Measurements from ENCODE around the gene IPO5.
"Not testable (repeated sequence)": the region's sequence is repeated elsewhere in the genome, so short reads cannot be mapped to it uniquely, and the experiment has no call there.

IPO5 gene

GRCh38 chr13:98019186-98019585 lies 65.7 kb downstream of the IPO5 start:
- DNase-seq: no peak

DNA sequence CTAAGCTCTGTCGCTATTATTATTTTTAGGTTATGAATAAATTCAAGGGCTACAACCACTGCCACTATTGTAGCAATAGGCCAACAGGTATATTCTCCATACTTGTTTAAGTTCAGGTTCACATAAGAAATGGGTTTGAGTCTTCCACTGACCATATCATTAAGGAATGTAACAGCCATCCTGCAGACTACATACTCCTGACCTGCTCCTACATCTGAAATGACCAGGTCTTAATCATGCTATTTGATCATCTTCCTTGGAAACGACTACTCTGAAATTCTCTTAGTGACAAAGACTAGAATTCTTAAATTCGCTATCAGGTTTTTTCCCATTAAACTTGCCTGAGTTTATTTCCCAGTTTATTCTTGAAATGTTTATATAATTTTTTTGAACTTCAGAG lies 66.8 kb downstream of the IPO5 start:
- DNase-seq: no peak

- DNase-seq: no peak
Observed at GRCh38 chr13:98022210-98022609, 68.7 kb downstream of the IPO5 start.

GRCh38 chr13:98025480-98026025 lies 72.1 kb downstream of the IPO5 start:
- DNase-seq: no peak

DNA sequence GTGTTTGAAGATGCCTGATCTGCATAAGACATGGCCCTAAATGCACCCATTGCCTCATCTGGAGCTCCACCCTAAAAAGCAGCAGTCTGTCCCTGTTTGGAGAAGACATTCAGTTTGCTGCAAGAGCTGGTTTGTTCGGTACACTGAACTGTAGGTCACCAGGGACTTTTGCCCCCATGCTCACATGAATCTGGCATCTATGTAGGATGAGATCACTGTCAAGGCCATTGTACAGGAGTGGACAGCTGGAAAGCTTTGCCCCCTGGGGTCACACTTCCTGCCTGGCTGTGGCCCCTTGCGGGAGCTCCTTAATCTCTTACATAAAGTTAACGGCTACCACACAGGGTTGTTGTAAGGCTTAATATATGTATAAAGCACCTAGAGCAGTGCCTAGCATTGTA lies 73.0 kb downstream of the IPO5 start:
- DNase-seq: no peak

DNA sequence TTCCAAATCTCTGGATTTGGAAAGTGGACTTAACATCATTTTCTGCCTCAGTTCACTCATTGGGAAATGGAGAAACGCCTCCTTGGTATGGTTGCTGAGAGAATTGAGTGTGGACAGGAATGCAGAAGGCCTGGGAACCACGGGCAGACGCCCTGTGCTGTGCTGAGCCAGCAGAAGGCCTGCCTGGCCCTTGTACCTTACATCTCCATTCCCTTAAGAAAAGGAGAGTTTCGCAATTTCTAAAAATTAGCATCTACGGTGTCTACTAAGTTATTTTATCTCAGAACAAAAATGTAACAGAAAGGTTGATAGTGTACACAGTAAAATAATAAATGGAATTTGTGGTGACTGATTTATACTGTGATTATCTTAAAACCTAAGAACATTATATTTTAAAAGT lies 78.7 kb downstream of the IPO5 start:
- no peak for DNase-seq

DNA sequence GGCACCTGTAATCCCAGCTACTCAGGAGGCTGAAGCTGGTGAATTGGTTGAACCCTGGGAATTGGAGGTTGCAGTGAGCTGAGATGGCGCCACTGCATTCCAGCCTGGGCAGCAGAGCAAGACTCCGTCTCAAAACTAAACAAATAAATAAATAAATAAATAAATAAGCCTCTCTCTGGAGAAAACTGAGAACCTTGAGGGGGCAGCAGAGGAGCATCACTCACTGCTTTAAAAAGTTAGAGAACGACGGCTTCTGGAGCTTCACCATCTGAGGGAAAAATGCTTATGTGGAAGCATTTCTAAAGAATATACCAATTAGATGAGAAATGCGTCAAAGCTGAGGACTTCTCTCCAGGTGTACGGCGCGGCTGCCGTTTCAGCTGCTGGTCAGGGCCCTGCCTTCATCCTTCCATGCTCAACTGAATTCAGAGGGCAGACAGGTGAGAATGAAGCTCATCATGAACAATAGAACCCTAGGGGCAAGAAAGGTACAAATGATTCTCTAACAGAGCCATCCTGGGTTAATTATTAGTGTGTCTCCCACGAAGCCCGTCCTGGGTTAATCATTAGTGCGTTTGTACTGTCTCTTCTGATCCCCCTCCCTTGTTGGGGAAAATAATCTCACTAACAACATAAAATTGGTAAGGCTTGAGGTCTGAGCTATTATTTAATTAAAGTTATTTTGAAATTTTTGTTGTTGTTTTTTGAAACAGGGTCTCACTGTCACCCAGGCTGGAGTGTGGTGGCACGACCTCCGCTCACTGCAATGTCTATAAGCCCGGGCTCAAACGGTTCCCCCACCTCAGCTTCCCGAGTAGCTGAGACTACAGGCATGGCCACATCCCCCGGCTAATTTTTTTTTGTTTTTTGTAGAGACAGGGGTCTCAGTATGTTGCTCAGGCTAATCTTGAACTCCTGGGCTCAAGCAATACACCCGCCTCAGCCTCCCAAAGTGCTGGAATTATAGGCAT lies 80.1 kb downstream of the IPO5 start:
- no peak for DNase-seq

GRCh38 chr13:98035373-98035772 lies 81.9 kb downstream of the IPO5 start:
- DNase-seq: no peak

GRCh38 chr13:98036564-98037302 lies 83.3 kb downstream of the IPO5 start:
- not testable (repeated sequence) for DNase-seq

GRCh38 chr13:98039261-98039660 lies 85.8 kb downstream of the IPO5 start:
- no peak for DNase-seq

DNA sequence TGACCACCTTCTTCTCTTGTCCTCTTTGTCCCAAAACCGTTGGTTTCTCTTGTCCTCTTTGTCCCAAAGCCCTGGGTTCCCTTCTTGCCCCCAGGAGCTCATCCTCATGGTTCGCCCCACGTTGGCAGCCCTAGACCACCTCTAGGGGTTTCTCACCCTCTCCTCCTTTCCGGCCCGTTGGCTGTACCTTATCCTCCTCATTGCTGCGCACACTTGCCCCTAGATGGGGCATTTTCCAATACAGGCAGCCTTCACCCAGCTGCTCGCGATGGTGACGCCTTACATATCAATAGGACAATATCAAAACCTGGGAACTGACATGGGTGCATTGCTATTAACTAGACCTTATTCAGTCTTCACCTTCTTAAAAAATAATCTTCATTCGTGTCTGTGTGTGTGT lies 86.5 kb downstream of the IPO5 start:
- DNase-seq: no peak

GRCh38 chr13:98041081-98041820 lies 87.8 kb downstream of the IPO5 start:
- DNase-seq: no peak

GRCh38 chr13:98044301-98044700 lies 90.8 kb downstream of the IPO5 start:
- DNase-seq: no peak

GRCh38 chr13:98047785-98048184 lies 94.3 kb downstream of the IPO5 start:
- not testable (repeated sequence) for DNase-seq

DNA sequence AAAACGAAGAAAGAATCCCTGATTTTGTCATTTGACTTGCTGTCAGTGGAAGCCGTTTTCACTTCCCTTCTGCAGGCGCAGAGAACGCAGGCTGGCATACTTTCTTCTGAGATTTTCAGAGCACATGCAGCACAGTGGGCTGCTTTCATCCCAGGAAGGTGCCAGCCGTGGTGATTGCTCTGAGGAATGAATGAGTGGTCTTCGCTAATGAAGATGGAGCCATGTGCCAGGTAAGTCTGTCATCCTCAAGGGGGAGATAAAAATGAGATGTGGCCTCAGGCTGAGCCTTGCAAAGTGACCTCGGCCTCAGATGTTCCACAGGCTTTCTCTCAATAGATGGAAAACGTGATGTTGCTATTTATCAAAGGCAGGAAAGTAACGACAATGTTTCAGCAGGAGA lies 94.8 kb downstream of the IPO5 start:
- no peak for DNase-seq

GRCh38 chr13:98050041-98050466 lies 96.6 kb downstream of the IPO5 start:
- DNase-seq: no peak

DNA sequence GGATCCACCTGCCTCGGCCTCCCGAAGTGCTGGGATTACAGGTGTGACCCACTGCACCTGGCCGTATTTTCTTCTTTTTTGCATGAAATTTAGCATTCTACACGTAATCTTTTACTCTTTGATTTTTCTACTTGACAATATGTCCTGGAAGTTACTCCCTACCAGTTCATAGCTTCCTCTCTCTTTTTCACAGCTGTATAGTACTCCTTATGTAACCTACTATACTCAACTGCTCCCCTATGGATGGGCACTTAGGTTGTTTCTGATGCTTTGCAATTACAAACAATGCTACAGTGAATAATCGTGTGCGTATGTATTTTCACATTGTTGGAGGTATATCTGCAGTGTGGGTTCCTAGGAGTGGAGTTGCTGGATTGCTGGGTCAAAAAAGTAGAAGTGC lies 98.9 kb downstream of the IPO5 start:
- DNase-seq: no peak

DNA sequence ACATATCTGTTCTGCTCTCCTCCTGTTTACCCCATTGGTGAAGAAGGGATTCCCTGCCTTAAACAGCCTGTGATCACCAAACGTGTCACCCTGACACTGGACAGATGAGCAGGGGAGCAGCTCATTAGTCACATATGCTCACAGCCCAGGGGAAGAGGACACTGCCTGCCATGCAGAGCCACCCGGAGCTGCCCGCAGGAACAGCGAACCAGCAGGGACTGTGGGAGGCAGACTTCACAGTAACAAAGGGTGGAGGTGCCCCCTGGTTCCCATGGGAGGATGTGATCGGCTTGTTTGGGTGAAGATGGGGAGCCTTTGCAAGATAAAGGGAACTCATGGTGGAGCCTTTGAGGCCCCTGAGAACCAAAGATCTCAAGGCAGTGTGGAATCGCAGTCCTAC lies 100.8 kb downstream of the IPO5 start:
- no peak for DNase-seq

DNA sequence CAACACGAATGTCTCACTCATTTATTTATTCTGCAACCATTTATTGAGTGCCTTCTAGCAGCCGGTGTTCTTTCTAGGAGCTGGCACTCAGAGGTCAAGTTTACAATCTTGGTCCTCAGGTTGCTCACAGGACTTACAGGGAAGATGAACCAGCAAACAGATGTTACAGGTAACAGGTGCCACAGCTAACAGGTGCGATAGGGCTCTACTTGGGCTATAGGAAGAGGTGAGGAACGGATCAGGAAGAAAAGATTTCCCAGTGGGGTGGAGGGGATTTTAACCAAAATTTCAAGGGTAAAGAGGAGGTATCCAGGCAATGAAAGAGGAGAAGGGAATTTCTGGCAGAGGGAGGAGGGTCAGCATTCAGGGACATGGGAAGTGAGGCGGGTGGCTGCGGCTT lies 102.1 kb downstream of the IPO5 start:
- no peak for DNase-seq

- DNase-seq: no peak
Observed at GRCh38 chr13:98056839-98057410, 103.5 kb downstream of the IPO5 start.

DNA sequence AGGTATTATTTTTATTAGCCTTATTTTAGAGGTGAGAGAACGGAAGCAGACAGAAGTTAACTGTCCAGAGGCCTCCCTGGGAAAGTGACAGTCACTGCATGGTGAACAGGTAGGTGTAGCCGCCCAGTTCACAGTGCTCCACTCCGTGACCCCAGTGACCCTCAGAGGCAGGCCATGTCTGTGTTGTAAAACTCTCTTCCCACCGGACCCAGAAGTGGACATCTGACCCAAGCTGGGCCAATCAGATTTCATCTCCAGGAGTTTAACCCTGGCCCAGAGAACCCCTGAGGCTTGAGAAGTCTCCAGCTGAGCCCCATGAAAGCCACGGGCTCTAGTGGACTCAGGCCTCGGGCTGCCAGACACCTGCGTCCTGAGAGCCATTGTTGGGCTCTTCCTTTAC lies 105.8 kb downstream of the IPO5 start:
- DNase-seq: no peak

DNA sequence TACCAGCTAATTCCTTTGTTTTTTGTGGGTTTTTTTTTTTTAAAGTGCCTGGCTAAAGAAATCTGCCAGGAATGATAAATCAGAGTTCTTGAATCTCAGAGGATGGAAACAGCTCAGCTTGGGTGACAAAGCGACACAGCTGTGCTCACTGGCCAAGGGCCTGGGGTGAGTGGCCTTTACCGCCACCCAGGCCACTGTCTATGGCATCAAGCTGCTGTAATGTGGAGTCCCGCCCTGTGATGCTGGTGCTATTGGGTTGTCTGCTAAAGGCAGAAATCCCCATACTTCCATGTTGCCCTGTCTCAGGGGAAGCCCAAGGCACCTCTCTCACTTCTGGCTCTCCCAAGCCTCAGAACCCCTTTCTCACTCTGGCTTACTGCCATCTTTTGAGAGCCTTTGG lies 106.8 kb downstream of the IPO5 start:
- no peak for DNase-seq

DNA sequence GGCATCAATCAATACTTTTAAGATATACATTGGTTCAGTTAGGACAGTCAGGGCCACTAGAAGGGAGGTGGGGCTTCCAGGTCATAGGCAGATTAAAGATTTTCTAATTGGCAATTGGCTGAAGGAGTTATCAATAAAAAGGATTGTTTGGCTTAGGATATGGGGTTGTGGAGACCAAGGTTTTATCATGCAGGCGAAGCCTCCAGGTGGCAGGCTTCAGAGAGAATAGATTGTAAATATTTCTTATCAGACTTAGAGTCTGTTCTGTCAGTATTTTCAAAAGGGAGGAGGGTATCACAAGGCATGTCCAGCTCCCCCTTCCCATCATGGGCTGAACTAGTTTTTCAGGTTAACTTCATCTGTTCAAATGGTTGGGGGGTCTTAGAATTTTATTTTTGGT lies 112.0 kb downstream of the IPO5 start:
- no peak for DNase-seq

Data from NCI-H1436 treated with DMSO at 0.1 percent for 48 hours (cell line).